HG02938 (cell line): ENCODE measurements around the gene CADM2.
"Not testable (repeated sequence)": the region's sequence is repeated elsewhere in the genome, so short reads cannot be mapped to it uniquely, and the experiment has no call there.

Experiments used
- ATAC-seq: cut with Tn5 transposase; IDR thresholded peaks from one replicate; pipeline ENCODE4 v1.9.1; 2021; ENCODE audit warnings: mild to moderate bottlenecking, moderate library complexity; ENCODE audit not compliant: unreplicated experiment

The CADM2 gene

GRCh38 chr3:85433319-85433718 lies 474.5 kb downstream of the CADM2 start:
- ATAC-seq: no peak

- ATAC-seq: no peak
Observed at GRCh38 chr3:85455561-85456200, 496.9 kb downstream of the CADM2 start.

- no peak for ATAC-seq
Observed at GRCh38 chr3:85474241-85474640, 515.5 kb downstream of the CADM2 start.

GRCh38 chr3:85475346-85475745 lies 516.6 kb downstream of the CADM2 start:
- no peak for ATAC-seq

- ATAC-seq: no peak
Observed at GRCh38 chr3:85476891-85477495, 518.2 kb downstream of the CADM2 start.

- ATAC-seq: no peak
Observed at GRCh38 chr3:85481411-85482212, 522.8 kb downstream of the CADM2 start.

- ATAC-seq: no peak
Observed at GRCh38 chr3:85482213-85482490, 523.4 kb downstream of the CADM2 start.

GRCh38 chr3:85483986-85484385 lies 525.2 kb downstream of the CADM2 start:
- no peak for ATAC-seq

- ATAC-seq: no peak
Observed at GRCh38 chr3:85487375-85487774, 528.6 kb downstream of the CADM2 start.

- ATAC-seq: no peak
Observed at GRCh38 chr3:85495602-85496001, 536.8 kb downstream of the CADM2 start.

- ATAC-seq: no peak
Observed at GRCh38 chr3:85498177-85498576, 539.4 kb downstream of the CADM2 start.

GRCh38 chr3:85502148-85502875 lies 543.5 kb downstream of the CADM2 start:
- ATAC-seq: no peak

GRCh38 chr3:85504129-85504784 lies 545.5 kb downstream of the CADM2 start:
- ATAC-seq: not testable (repeated sequence)

- not testable (repeated sequence) for ATAC-seq
Observed at GRCh38 chr3:85504785-85505511, 546.2 kb downstream of the CADM2 start.

GRCh38 chr3:85507052-85507451 lies 548.3 kb downstream of the CADM2 start:
- not testable (repeated sequence) for ATAC-seq

- no peak for ATAC-seq
Observed at GRCh38 chr3:85508659-85509058, 549.9 kb downstream of the CADM2 start.

- ATAC-seq: no peak
Observed at GRCh38 chr3:85516146-85516545, 557.4 kb downstream of the CADM2 start.

- no peak for ATAC-seq
Observed at GRCh38 chr3:85524104-85524503, 565.3 kb downstream of the CADM2 start.

GRCh38 chr3:85525264-85525663 lies 566.5 kb downstream of the CADM2 start:
- no peak for ATAC-seq

GRCh38 chr3:85533586-85533985 lies 574.8 kb downstream of the CADM2 start:
- no peak for ATAC-seq
